ENCODE data around the gene MAGEB1.

MAGEB1 gene

GRCh38 chrX:30246769-30247489 lies at the start of gene MAGEB1:
TSS of gene MAGEB1 (plus strand) at chrX:30247146. CDS start at chrX:30250494, 3,348 bp downstream.
- no peak for DNase-seq (ENCODE audit: low spot score)

- DNase-seq (ENCODE audit: low spot score) = no peak
Observed at GRCh38 chrX:30212172-30212571, 34.8 kb upstream of the MAGEB1 start.

- DNase-seq (ENCODE audit: low spot score) = no peak
Observed at GRCh38 chrX:30215357-30215843, 31.5 kb upstream of the MAGEB1 start, which contains the start of gene MAGEB2. TSS of gene MAGEB2 (plus strand) at chrX:30215563. CDS start at chrX:30218581, 3,018 bp downstream.

GRCh38 chrX:30217465-30217864 lies 29.5 kb upstream of the MAGEB1 start:
- no peak for DNase-seq (ENCODE audit: low spot score)

- DNase-seq (ENCODE audit: low spot score) = no peak
Observed at GRCh38 chrX:30219372-30219771, 27.6 kb upstream of the MAGEB1 start.

- DNase-seq (ENCODE audit: low spot score) = no peak
Observed at GRCh38 chrX:30220661-30221060, 26.3 kb upstream of the MAGEB1 start.

GRCh38 chrX:30224536-30224935 lies 22.4 kb upstream of the MAGEB1 start:
- DNase-seq (ENCODE audit: low spot score) = no peak

GRCh38 chrX:30228526-30228925 lies 18.4 kb upstream of the MAGEB1 start:
- no peak for DNase-seq (ENCODE audit: low spot score)

GRCh38 chrX:30230395-30230794 lies 16.6 kb upstream of the MAGEB1 start, which contains the start of gene MAGEB3:
TSS of gene MAGEB3 (plus strand) at chrX:30230657. CDS start at chrX:30235925, 5,268 bp downstream.
- no peak for DNase-seq (ENCODE audit: low spot score)

GRCh38 chrX:30241724-30242415 lies 5.1 kb upstream of the MAGEB1 start, which contains the start of gene MAGEB4:
TSS of gene MAGEB4 (plus strand) at chrX:30242000. CDS start at chrX:30242136, 136 bp downstream.
- no peak for DNase-seq (ENCODE audit: low spot score)

- DNase-seq (ENCODE audit: low spot score) = no peak
Observed at GRCh38 chrX:30248854-30249253, 1.9 kb downstream of the MAGEB1 start.

GRCh38 chrX:30253257-30253656 lies 6.3 kb downstream of the MAGEB1 start:
- no peak for DNase-seq (ENCODE audit: low spot score)

GRCh38 chrX:30259927-30260326 lies 13.0 kb downstream of the MAGEB1 start:
- DNase-seq (ENCODE audit: low spot score) = no peak

GRCh38 chrX:30261012-30261411 lies 14.1 kb downstream of the MAGEB1 start:
- DNase-seq (ENCODE audit: low spot score) = no peak

- no peak for DNase-seq (ENCODE audit: low spot score)
Observed at GRCh38 chrX:30262763-30263162, 15.8 kb downstream of the MAGEB1 start.

- DNase-seq (ENCODE audit: low spot score) = no peak
Observed at GRCh38 chrX:30270639-30271038, 23.7 kb downstream of the MAGEB1 start.

- no peak for DNase-seq (ENCODE audit: low spot score)
Observed at GRCh38 chrX:30275498-30275897, 28.6 kb downstream of the MAGEB1 start.

- no peak for DNase-seq (ENCODE audit: low spot score)
Observed at GRCh38 chrX:30278365-30278764, 31.4 kb downstream of the MAGEB1 start.

GRCh38 chrX:30280428-30280827 lies 33.5 kb downstream of the MAGEB1 start:
- DNase-seq (ENCODE audit: low spot score) = no peak

GRCh38 chrX:30282527-30282926 lies 35.6 kb downstream of the MAGEB1 start:
- DNase-seq (ENCODE audit: low spot score) = no peak

GRCh38 chrX:30283456-30284200 lies 36.7 kb downstream of the MAGEB1 start:
- peak; percentile 23 for DNase-seq (ENCODE audit: low spot score)

Measured in hepatic stellate cell (primary cell).